DMS53 (cell line): ENCODE results near the gene OR51F2.
"Not testable (repeated sequence)": the region's sequence is repeated elsewhere in the genome, so short reads cannot be mapped to it uniquely, and the experiment has no call there.

Experiments used
- DNase-seq: peaks from one replicate; lab custom pipeline; 2025; lab: John Stamatoyannopoulos, UW

Gene OR51F2, protein sequence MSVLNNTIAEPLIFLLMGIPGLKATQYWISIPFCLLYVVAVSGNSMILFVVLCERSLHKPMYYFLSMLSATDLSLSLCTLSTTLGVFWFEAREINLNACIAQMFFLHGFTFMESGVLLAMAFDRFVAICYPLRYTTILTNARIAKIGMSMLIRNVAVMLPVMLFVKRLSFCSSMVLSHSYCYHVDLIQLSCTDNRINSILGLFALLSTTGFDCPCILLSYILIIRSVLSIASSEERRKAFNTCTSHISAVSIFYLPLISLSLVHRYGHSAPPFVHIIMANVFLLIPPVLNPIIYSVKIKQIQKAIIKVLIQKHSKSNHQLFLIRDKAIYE

GRCh38 chr11:4821021-4821420 lies at the start of gene OR51F2:
Gene OR51F2, plus strand, starts transcription at chr11:4821321. Its CDS starts 101 bp downstream, at chr11:4821422.
- DNase-seq = no peak

DNA sequence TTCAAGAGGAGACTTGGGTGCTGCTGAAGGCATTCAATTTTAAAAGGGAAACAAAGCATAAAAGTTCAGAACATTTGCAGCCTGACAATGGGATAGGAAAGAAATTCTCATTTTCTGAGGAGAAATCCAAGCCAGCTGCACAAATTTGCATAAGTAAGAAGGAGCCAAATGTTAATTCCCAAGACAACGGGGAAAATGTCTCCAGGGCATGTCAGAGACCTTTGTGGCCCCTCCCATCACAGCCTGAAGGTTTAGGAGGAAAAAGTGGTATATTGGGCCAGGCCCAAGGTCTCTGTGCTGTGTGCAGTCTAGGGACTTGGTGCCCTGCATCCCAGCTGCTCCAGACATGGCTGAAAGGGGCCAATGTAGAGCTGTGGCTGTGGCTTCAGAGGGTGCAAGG lies 38.7 kb upstream of the OR51F2 start:
- DNase-seq = no peak

DNA sequence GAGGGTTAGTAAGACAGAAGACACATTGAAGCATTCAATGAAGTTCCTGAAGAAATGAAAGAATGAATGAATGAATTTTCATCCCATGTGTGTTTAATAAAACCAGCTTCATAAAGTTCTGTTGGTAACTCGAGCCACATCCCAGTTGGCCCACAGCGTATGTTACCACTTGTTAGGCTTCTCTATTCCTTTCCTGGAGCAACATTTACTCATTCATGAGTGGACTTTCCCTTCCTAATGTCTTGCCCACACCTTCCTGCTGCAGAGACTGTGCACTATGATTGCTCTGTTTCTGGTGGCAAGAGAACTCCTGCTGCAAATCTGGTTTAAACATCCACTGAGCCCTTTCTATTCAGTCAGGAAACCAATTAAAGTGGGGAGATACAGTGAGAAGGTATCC lies 23.9 kb upstream of the OR51F2 start:
- DNase-seq = no peak

GRCh38 chr11:4798427-4799183 lies 22.5 kb upstream of the OR51F2 start:
- DNase-seq = no peak

DNA sequence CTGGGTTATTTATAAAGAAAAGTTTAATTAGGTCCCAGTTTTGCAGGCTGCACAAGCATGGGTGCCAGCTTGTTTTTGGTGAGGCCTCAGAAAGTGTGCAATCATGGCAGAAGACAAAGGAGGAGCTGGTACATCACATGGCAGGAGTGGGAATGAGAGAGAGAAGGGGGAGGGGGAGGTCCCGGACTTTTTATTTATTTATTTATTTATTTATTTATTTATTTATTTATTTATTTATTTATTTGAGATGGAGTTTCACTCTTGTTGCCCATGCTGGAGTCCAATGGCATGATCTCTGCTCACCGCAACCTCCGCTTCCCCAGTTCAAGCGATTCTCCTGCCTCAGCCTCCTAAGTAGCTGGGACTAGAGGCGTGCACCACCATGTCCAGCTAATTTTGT lies 19.8 kb upstream of the OR51F2 start:
- DNase-seq = not testable (repeated sequence)

DNA sequence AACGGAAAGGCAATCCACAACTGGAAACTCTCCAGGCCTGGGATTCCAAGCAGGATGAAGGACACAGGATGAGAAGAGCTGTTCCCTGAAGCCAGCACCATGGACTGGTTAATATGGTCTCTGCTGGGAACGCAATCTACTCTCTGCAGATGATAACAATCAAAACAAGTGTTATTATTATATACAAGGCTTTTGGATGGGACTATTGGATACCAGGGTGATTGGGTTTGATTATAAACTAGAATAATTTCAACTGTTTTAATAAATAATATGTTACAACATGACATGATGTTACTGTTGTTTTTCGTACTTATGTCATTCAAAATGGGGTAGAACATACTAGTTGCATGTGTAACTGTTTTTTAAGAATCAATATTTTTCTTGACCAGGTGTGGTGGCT lies 16.8 kb upstream of the OR51F2 start, which contains the start of gene OR52R1:
OR52R1 (minus strand) TSS at position 101 of the 400 bp plus-strand sequence; CDS start at position 101, 0 bp downstream.
- DNase-seq = no peak

DNA sequence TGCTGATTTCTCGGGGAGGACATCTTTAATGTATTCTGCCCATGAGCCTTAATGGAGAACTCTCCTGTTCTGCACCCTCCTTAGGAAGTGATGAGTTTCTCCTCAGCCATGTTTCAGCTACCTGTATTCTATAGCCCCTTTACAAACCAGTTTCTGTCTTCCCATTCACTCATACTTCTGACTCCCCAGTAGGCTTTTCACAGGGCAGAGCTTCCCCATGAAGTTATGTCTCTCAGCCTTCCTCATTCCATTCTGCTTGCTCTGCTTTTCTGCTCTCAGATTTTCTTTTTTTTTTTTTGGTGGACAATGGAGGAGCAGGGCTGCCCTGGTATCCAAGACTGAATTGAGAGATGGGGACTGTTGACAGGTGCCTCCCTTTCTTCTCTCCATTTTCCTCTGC lies 12.6 kb upstream of the OR51F2 start:
- DNase-seq = no peak

- no peak for DNase-seq
Observed at GRCh38 chr11:4809246-4809645, 11.9 kb upstream of the OR51F2 start.

DNA sequence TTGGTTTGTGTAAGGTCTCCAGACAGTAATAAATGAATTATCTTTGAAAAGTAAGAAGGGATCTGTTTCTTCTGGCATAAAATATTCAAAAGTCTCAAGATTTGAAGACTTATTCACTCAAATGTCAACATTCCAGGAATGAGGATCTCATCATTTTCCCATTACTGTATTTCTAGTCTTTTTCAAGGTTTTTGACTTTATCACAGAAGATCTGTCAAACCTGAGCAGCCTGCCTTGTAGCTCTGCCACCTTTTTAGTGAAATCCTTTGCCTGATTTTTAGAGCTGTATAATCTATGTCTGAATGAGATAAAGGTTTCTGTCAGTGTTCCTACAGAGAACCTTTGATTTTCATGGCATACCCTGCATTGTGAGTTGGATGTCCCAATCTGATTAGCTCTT lies 4.0 kb downstream of the OR51F2 start:
- DNase-seq = no peak

- peak; percentile 65 for DNase-seq
Observed at GRCh38 chr11:4826425-4826824, 5.3 kb downstream of the OR51F2 start.

- DNase-seq = peak; percentile 43
Observed at GRCh38 chr11:4830346-4830745, 9.2 kb downstream of the OR51F2 start.

DNA sequence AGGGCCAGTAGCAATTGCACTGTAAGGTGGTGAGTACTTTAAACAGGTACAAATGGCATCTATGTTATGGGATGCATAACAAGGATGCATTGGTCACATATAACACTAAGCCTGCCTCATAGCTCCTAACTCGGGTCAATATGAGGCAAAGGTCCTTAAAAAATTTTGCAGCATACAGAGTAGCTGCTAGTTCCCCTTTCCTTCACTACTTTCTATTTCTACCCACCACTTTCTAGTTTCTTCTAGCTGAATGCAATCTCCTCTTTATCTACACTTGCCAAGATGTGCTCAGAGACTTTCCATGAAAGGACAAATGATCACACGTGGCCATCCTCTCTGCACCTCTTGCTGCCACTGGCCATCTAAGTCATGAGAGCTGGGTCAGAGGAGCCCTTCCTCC lies 9.8 kb downstream of the OR51F2 start:
- no peak for DNase-seq

DNA sequence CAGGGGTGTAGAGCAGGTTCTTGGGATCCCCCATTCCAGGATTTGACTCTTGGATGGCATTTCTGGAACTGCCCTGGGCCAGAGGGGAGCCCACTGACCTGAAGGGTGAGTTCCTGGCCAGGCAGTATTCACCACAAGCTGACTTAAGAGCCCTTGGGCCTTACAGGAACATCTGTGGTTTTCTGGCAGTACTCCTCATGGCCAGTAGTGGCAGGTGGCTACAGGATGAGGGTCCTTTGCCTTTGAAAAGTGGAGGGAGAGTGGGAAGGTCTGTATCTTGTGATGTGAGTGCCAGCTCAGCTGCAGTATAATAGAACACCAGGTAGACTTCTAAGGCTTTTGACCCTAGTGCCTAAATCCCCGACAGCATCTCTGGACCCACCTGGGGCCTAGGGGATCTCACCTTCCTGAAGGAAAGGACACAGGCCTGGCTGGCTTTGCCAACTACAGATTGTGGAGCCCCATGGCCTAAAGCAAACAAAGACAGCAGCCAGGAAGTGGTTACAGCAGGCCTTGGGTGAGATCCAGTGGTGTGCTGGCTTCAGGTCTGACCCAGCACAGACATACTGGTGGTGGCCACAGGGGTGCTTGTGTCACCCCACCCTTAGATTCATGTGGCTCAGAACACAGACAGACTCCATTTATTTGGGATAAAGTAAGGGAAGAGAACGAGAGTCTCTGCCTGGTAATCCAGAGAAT lies 18.9 kb downstream of the OR51F2 start:
- DNase-seq = peak; percentile 55

DNA sequence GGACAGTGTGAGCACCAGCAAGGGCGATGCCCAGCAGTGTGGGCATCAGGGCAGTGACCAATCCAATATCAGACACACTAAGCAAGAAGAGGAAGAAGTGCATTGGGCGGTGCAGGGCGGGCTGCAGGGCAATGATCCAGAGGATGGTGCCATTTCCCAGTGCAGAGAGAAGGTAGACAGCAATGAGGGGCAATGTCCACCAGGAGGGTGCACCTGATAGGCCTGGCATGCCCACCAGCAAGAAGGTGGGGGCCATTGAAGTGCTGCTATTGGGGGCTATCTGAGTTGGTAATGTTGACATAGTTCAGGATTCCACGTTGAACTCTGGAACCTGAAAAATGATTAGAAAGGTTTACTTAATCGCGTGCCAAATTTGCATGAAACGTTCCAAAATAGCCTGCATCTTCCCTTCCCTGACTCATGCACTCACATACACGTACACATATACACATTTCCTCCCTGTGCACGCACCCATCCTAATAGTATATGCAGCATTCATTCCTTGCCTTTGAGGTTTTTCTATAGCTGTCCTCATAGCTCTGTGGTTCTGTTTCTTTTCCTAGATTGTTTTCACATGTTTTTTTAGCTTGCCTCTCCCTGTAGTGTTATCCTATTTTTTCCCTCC lies 27.9 kb downstream of the OR51F2 start, which contains the start of gene OR51S1:
OR51S1 (minus strand) TSS at position 301 of the 625 bp plus-strand sequence; CDS start at position 301, 0 bp downstream.
- DNase-seq = no peak

- no peak for DNase-seq
Observed at GRCh38 chr11:4851033-4851432, 29.9 kb downstream of the OR51F2 start.

- DNase-seq = not testable (repeated sequence)
Observed at GRCh38 chr11:4854286-4854685, 33.2 kb downstream of the OR51F2 start.

GRCh38 chr11:4862447-4863236 lies 41.5 kb downstream of the OR51F2 start:
- no peak for DNase-seq

DNA sequence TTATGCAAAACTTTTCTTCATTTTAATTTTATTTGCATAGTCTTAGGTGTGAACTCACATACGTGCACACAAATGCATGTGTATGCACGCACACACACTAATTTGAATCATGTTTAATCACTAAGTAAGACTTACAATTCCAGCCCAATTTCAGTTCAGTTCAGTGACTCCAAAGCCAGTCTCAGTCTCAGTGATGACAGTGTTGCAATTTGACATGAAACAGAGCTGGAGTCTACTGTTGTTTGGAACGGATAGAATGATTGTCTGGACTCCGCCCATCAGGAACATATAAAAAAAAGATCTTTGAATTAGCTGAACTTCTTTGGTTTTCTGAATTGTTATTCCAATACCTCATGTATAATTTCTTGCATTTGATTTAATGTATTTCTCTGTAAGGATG lies 42.8 kb downstream of the OR51F2 start:
- DNase-seq = no peak

GRCh38 chr11:4865855-4866254 lies 44.7 kb downstream of the OR51F2 start:
- DNase-seq = peak; percentile 68
